Endothelial cell of umbilical vein (primary cell): ENCODE data around the gene POLN. TPM values are rescaled to one million over a fixed set of nuclear protein-coding genes. Genes with fewer than 3 reads are reported as not detected.

Experiments used
- BruUV-seq: library from RNA; stranded (reverse); fragments of 400-500 nt; replicated peaks from 2 replicates; lab custom pipeline; 2021; lab: Mats Ljungman, UMichigan
- CTCF ChIA-PET: fragments of 300-600, 350-600 bp; sonication (Branson Sonifier 250); formaldehyde crosslinking; loops from one replicate; lab custom pipeline; 2021; ENCODE audit warnings: antibody characterized with exemption, inconsistent platforms; lab: Charles Lee
- POLR2A ChIA-PET: fragments of 300-600, 350-600 bp; sonication (Branson Sonifier 250); formaldehyde crosslinking; loops from one replicate; lab custom pipeline; 2021; ENCODE audit warnings: antibody characterized with exemption, inconsistent platforms; lab: Charles Lee
- DNase-seq: peaks from one replicate; pipeline ENCODE4 v3.0.0-alpha.2; 2011; ENCODE audit warnings: low read depth, low spot score
- FAIRE-seq: peaks from 2 replicates; lab custom pipeline; 2011; peaks lifted over from hg19 to GRCh38; lab: Jason Lieb, UNC
- H2AFZ ChIP-seq: 2 replicates; pipeline ENCODE4 v1.6.0; 2012; ENCODE audit warnings: low read depth, low read length, control low read depth, inconsistent platforms
- H3K27ac ChIP-seq: 2 replicates; pipeline ENCODE4 v1.5.1; 2011; ENCODE audit warnings: low read depth, mild to moderate bottlenecking, control low read depth, low read length, moderate library complexity; ENCODE audit not compliant: insufficient read depth
- H3K27me3 ChIP-seq, 2 experiments: 2 replicates each; pipeline versions ENCODE4 v1.6.0 to v1.6.1; 2011; ENCODE audit warnings: low read length in 2 of 2, mixed read lengths in 1 of 2; ENCODE audit not compliant: control insufficient read depth in 2 of 2, insufficient read depth in 2 of 2
- H3K36me3 ChIP-seq, 2 experiments: 2 replicates in 1 of 2; 3 replicates in 1 of 2; pipeline ENCODE4 v1.5.1; 2011; ENCODE audit warnings: low read length in 2 of 2, mild to moderate bottlenecking in 1 of 2, moderate library complexity in 1 of 2; ENCODE audit not compliant: control insufficient read depth in 2 of 2, insufficient read depth in 2 of 2; ENCODE audit errors: extremely low read depth in 1 of 2
- H3K4me1 ChIP-seq: 3 replicates; pipeline ENCODE4 v1.5.1; 2011; ENCODE audit warnings: mild to moderate bottlenecking, low read length; ENCODE audit not compliant: control insufficient read depth, insufficient read depth; ENCODE audit errors: extremely low read depth
- H3K4me2 ChIP-seq: 2 replicates; pipeline ENCODE4 v1.6.1; 2011; ENCODE audit warnings: low read length, control low read depth, mixed read lengths; ENCODE audit not compliant: insufficient read depth
- H3K4me3 ChIP-seq, 3 experiments: fragments of 200-600 bp in 1 of 3; sonication (generic), shearing (Covaris generic) in 1 of 3; replicated peaks in 1 of 3; 2 replicates each; pipeline ENCODE4 v1.5.1; 2011 to 2016; ENCODE audit warnings: control low read depth in 3 of 3, low read length in 3 of 3, mild to moderate bottlenecking in 2 of 3, inconsistent platforms in 1 of 3, low read depth in 1 of 3, moderate library complexity in 1 of 3; ENCODE audit not compliant: insufficient read depth in 1 of 3
- H3K79me2 ChIP-seq: 2 replicates; pipeline ENCODE4 v1.6.0; 2012; ENCODE audit warnings: low read length, inconsistent platforms; ENCODE audit not compliant: control insufficient read depth, insufficient read depth
- H3K9ac ChIP-seq: replicated peaks from 2 replicates; pipeline ENCODE3; 2011; ENCODE audit warnings: low read length, control low read depth; ENCODE audit not compliant: insufficient read depth; ENCODE audit errors: extremely low read depth
- H3K9me1 ChIP-seq: replicated peaks from 3 replicates; pipeline ENCODE4 v1.6.0; 2011; ENCODE audit warnings: mild to moderate bottlenecking, low read length; ENCODE audit not compliant: control insufficient read depth, insufficient read depth; ENCODE audit errors: extremely low read depth
- H3K9me3 ChIP-seq: replicated peaks from 2 replicates; pipeline ENCODE4 v1.5.1; 2012; ENCODE audit warnings: low read length, inconsistent platforms; ENCODE audit not compliant: control insufficient read depth, insufficient read depth
- H4K20me1 ChIP-seq: replicated peaks from 2 replicates; pipeline ENCODE3; 2011; ENCODE audit warnings: mild to moderate bottlenecking, low read length; ENCODE audit not compliant: control insufficient read depth, insufficient read depth; ENCODE audit errors: extremely low read depth
- CTCF ChIP-seq, 2 donors: IDR thresholded peaks; 1 replicate in 1 of 2; 2 replicates in 1 of 2; pipeline ENCODE4 v1.5.1; 2011; ENCODE audit warnings: low read length in 2 of 2, mild to moderate bottlenecking in 2 of 2, moderate library complexity in 2 of 2, control low read depth in 1 of 2, inconsistent platforms in 1 of 2, low read depth in 1 of 2; ENCODE audit not compliant: insufficient read depth in 1 of 2; ENCODE audit errors: extremely low read depth in 1 of 2
- EZH2 ChIP-seq: IDR thresholded peaks from 2 replicates; pipeline ENCODE4 v1.6.1; 2012; ENCODE audit warnings: borderline replicate concordance, low read depth, mild to moderate bottlenecking, moderate library complexity, low read length, inconsistent platforms; ENCODE audit not compliant: severe bottlenecking
- FOS ChIP-seq: IDR thresholded peaks from 2 replicates; pipeline ENCODE4 v1.6.1; 2011; ENCODE audit warnings: mild to moderate bottlenecking, low read length, moderate library complexity, borderline replicate concordance; ENCODE audit not compliant: insufficient read depth
- GATA2 ChIP-seq: IDR thresholded peaks from 2 replicates; pipeline ENCODE4 v1.7.0; 2011; ENCODE audit warnings: low read depth, mild to moderate bottlenecking, moderate library complexity, mixed read lengths, low read length; ENCODE audit not compliant: insufficient read length, insufficient read depth
- JUN ChIP-seq: IDR thresholded peaks from 2 replicates; pipeline ENCODE4 v1.6.1; 2011; ENCODE audit warnings: borderline replicate concordance, low read depth; ENCODE audit not compliant: insufficient read length, insufficient read depth
- MAX ChIP-seq: IDR thresholded peaks from 2 replicates; pipeline ENCODE4 v1.6.1; 2011; ENCODE audit not compliant: insufficient read depth, insufficient read length
- MYC ChIP-seq: IDR thresholded peaks from one replicate; pipeline ENCODE4 v1.6.1; 2011; ENCODE audit warnings: mild to moderate bottlenecking, low read depth, low read length
- POLR2A ChIP-seq: IDR thresholded peaks from 2 replicates; pipeline ENCODE4 v1.6.1; 2012; ENCODE audit warnings: low read depth, mild to moderate bottlenecking, control low read depth, low read length
- POLR2AphosphoS5 ChIP-seq: IDR thresholded peaks from 2 replicates; pipeline ENCODE4 v1.6.1; 2012; ENCODE audit warnings: low read depth, mild to moderate bottlenecking, control low read depth, low read length, moderate library complexity; ENCODE audit not compliant: insufficient read depth
- dilution Hi-C: fragments of 300-500 bp; cut with MboI; formaldehyde crosslinking; loops from one replicate; pipeline ENCODE4 v1.15.0; 2019; ENCODE audit warnings: low sequenced_read_pairs; ENCODE audit not compliant: extremely low pct_ligation_motif_present
- intact Hi-C: fragments of 100-400 bp; cut with micrococcal nuclease; formaldehyde crosslinking; loops from one replicate; pipeline ENCODE4 v1.10.0; 2022
- polyA plus RNA-seq, 4 experiments: library from polyadenylated mRNA; depleted of rRNA in 3 of 4; stranded (reverse) in 3 of 4; unstranded in 1 of 4; fragments of >200 nt; gene quantifications; 2 replicates each; pipeline versions ENCODE4 v1.2.1 to v1.2.3, GENCODE V29; 2011 to 2012; ENCODE audit warnings: missing spikeins in 1 of 4
- total RNA-seq: library from RNA; stranded (reverse); gene quantifications from 2 replicates; pipeline ENCODE4 v1.2.3, GENCODE V29; 2021

Gene POLN
- total and polyA plus RNA-seq, 2 donors (not counting 3 experiments of a cell fraction or from before 2014, with no cell fraction given): 1.3 to 4.2 TPM

- dilution Hi-C loops (no loop called here), intact Hi-C loops (no loop called here)
- Histone ChIP-seq H4K20me1 (no peaks in the 10 kb centered on the region), H3K79me2 (no peaks in the 10 kb centered on the region), H3K36me3 (peaks cover 2 to 43% of the 10 kb centered on the region in 2 experiments), H2AFZ (no peak overlapping the region), H3K9ac (no peak overlapping the region), H3K9me3 (no peaks in the 10 kb centered on the region), H3K4me3 (no peak overlapping the region), H3K9me1 (no peaks in the 10 kb centered on the region), H3K27ac (no peak overlapping the region), H3K27me3 (no peaks in the 10 kb centered on the region), H3K4me1 (peaks cover 14% of the 10 kb centered on the region), H3K4me2 (no peak overlapping the region)
- POLR2A ChIA-PET: no interaction called here
- FAIRE-seq: no peak
- CTCF ChIA-PET: no interaction called here
- no TSS peak for BruUV-seq
- TF ChIP-seq CTCF (IDR thresholded peaks at IDR 0.05; ENCODE audit: extremely low read depth in 1 of 2, insufficient read depth in 1 of 2, low read depth in 1 of 2, low read length in 2 of 2) (no peak), FOS (no peak)
- DNase-seq: no peak
These were observed 10.7 kb upstream of the POLN start for GRCh38 chr4:2252530-2253091.

GRCh38 chr4:2251795-2252529 lies 10.0 kb upstream of the POLN start:
- no peak for TF ChIP-seq JUN
- no peak for TF ChIP-seq CTCF (IDR thresholded peaks at IDR 0.05; ENCODE audit: extremely low read depth in 1 of 2, insufficient read depth in 1 of 2, low read depth in 1 of 2, low read length in 2 of 2)
- no peak for TF ChIP-seq POLR2AphosphoS5
- no peak for TF ChIP-seq POLR2A
- no peak for TF ChIP-seq MAX
- no peak for TF ChIP-seq FOS
- no peak for TF ChIP-seq GATA2
- no peak for TF ChIP-seq EZH2
- TF ChIP-seq MYC: no peak
- no TSS peak for BruUV-seq
- no peak overlapping the region for H3K4me2 ChIP-seq
- H3K9ac ChIP-seq: no peak overlapping the region
- no peak overlapping the region for H3K27ac ChIP-seq
- DNase-seq (no peak), FAIRE-seq (no peak)
- H3K79me2 ChIP-seq: no peaks in the 10 kb centered on the region
- no peak overlapping the region for H2AFZ ChIP-seq
- H3K4me1 ChIP-seq: peaks cover 10% of the 10 kb centered on the region
- POLR2A ChIA-PET: no interaction called here
- H3K9me3 ChIP-seq: no peaks in the 10 kb centered on the region
- H3K36me3 ChIP-seq: peaks cover 2 to 39% of the 10 kb centered on the region in 2 experiments
- H3K27me3 ChIP-seq: no peaks in the 10 kb centered on the region
- no peaks in the 10 kb centered on the region for H3K9me1 ChIP-seq
- intact Hi-C loops (no loop called here), dilution Hi-C loops (no loop called here)
- CTCF ChIA-PET: no interaction called here
- no peaks in the 10 kb centered on the region for H4K20me1 ChIP-seq
- H3K4me3 ChIP-seq: no peak overlapping the region
